Neuronal stem cell (in vitro differentiated cells): ENCODE measurements around the gene RASSF3.

ENCODE experiments used
- DNase-seq: peaks from one replicate; pipeline ENCODE4 v3.0.0-alpha.2; 2013; ENCODE audit warnings: low spot score
- H2AFZ ChIP-seq: one replicate; pipeline ENCODE4 v1.6.1; 2013; ENCODE audit warnings: mild to moderate bottlenecking, low read length, inconsistent platforms
- H2AK5ac ChIP-seq: 2 replicates; pipeline ENCODE4 v1.6.1; 2013; ENCODE audit warnings: low read depth, mild to moderate bottlenecking, inconsistent platforms, low read length, moderate library complexity, mixed read lengths
- H2BK120ac ChIP-seq: 2 replicates; pipeline ENCODE4 v1.6.1; 2013; ENCODE audit warnings: low read depth, mild to moderate bottlenecking, inconsistent platforms, low read length, moderate library complexity, mixed read lengths
- H2BK12ac ChIP-seq: one replicate; pipeline ENCODE4 v1.6.1; 2013; ENCODE audit warnings: low read length, inconsistent platforms
- H2BK15ac ChIP-seq: 2 replicates; pipeline ENCODE4 v1.6.1; 2013; ENCODE audit warnings: mild to moderate bottlenecking, low read length, inconsistent platforms, mixed read lengths
- H2BK5ac ChIP-seq: one replicate; pipeline ENCODE4 v1.6.1; 2013; ENCODE audit warnings: inconsistent platforms, mild to moderate bottlenecking, low read length, moderate library complexity
- H3K14ac ChIP-seq: one replicate; pipeline ENCODE4 v1.6.1; 2013; ENCODE audit warnings: low read length, inconsistent platforms
- H3K18ac ChIP-seq: 2 replicates; pipeline ENCODE4 v1.6.1; 2013; ENCODE audit warnings: low read length, inconsistent platforms
- H3K23ac ChIP-seq: 2 replicates; pipeline ENCODE4 v1.6.1; 2013; ENCODE audit warnings: low read depth, mild to moderate bottlenecking, mixed read lengths, low read length, inconsistent platforms; ENCODE audit not compliant: poor library complexity
- H3K27ac ChIP-seq: replicated peaks from 3 replicates; pipeline ENCODE4 v1.5.1; 2013; ENCODE audit warnings: low read length, inconsistent platforms
- H3K27me3 ChIP-seq, 3 experiments: 2 replicates each; pipeline ENCODE4 v1.6.1; 2013; ENCODE audit warnings: low read length in 3 of 3, mild to moderate bottlenecking in 2 of 3, inconsistent platforms in 1 of 3, low read depth in 1 of 3, mixed read lengths in 1 of 3, moderate library complexity in 1 of 3; ENCODE audit not compliant: control insufficient read depth in 3 of 3, insufficient read depth in 3 of 3
- H3K36me3 ChIP-seq, 2 donors: replicated peaks in 1 of 2; 2 replicates each; pipeline ENCODE4 v1.6.1; 2013; ENCODE audit warnings: low read length in 2 of 2; ENCODE audit not compliant: control insufficient read depth in 2 of 2, insufficient read depth in 2 of 2
- H3K4ac ChIP-seq: 2 replicates; pipeline ENCODE4 v1.6.1; 2013; ENCODE audit warnings: inconsistent platforms, mild to moderate bottlenecking, low read length, moderate library complexity
- H3K4me1 ChIP-seq, 2 donors: 1 replicate in 1 of 2; 2 replicates in 1 of 2; pipeline ENCODE4 v1.6.1; 2013; ENCODE audit warnings: low read length in 2 of 2, low read depth in 1 of 2; ENCODE audit not compliant: control insufficient read depth in 2 of 2, insufficient read depth in 1 of 2
- H3K4me2 ChIP-seq: one replicate; pipeline ENCODE4 v1.6.1; 2013; ENCODE audit warnings: mild to moderate bottlenecking, low read length, inconsistent platforms; ENCODE audit not compliant: insufficient read depth, poor library complexity, severe bottlenecking
- H3K4me3 ChIP-seq, 2 donors: 2 replicates each; pipeline ENCODE4 v1.5.1; 2013; ENCODE audit warnings: low read length in 2 of 2, mild to moderate bottlenecking in 2 of 2, inconsistent platforms in 1 of 2, moderate library complexity in 1 of 2
- H3K79me1 ChIP-seq: one replicate; pipeline ENCODE4 v1.6.1; 2013; ENCODE audit warnings: low read depth, mild to moderate bottlenecking, inconsistent platforms, low read length, moderate library complexity
- H3K9ac ChIP-seq: one replicate; pipeline ENCODE4 v1.6.1; 2013; ENCODE audit warnings: mild to moderate bottlenecking, low read depth, low read length, inconsistent platforms; ENCODE audit not compliant: poor library complexity
- H3K9me3 ChIP-seq, 2 donors: replicated peaks in 1 of 2; 2 replicates each; pipeline versions ENCODE3 to v1.6.1; 2013; ENCODE audit warnings: low read length in 2 of 2, mild to moderate bottlenecking in 2 of 2, inconsistent platforms in 1 of 2, low read depth in 1 of 2, mixed read lengths in 1 of 2, moderate library complexity in 1 of 2; ENCODE audit not compliant: control insufficient read depth in 2 of 2, insufficient read depth in 1 of 2
- H4K8ac ChIP-seq: one replicate; pipeline ENCODE4 v1.6.1; 2013; ENCODE audit warnings: low read depth, mild to moderate bottlenecking, inconsistent platforms, low read length, moderate library complexity
- H4K91ac ChIP-seq: one replicate; pipeline ENCODE4 v1.6.1; 2013; ENCODE audit warnings: low read length, low read depth, mild to moderate bottlenecking, inconsistent platforms; ENCODE audit not compliant: poor library complexity
- WGBS, 2 donors: extraction: QIAGEN DNeasy Blood & Tissue Kit; methylation state at CpG; one replicate each; pipeline ENCODE4 v1.1.7; 2013; ENCODE audit warnings: missing lambda C conversion rate in 2 of 2, mixed read lengths in 1 of 2; ENCODE audit not compliant: insufficient read length in 2 of 2, insufficient replicate concordance in 1 of 2; ENCODE audit errors: extremely low coverage in 2 of 2; 5-methylcytosine and 5-hydroxymethylcytosine counted together

RASSF3 gene

DNA sequence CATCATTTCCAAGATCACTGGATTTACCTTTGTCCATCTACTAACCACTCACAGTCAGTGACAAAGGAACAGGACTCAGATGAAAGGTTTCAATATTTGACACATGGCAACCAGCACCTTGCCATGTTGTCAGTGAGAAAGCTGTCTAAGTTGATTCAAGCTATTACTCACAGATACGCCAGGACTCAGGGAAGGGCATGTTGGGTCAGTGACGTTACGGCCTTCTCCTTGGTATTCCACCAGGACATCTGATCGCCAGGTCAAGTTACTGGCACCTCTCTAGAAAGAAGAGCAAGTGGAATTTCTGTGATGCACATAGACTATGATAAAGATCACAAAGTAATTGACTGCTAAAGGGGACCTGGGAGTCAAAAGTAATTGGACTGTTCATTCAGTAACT, 112.5 kb downstream of the RASSF3 start:
- no peak overlapping the region for H3K23ac ChIP-seq
- no peak overlapping the region for H2BK5ac ChIP-seq
- H3K9ac ChIP-seq, result no peak overlapping the region
- H3K27ac ChIP-seq, result no peak overlapping the region
- H3K79me1 ChIP-seq, result no peaks in the 10 kb centered on the region
- H2AFZ ChIP-seq, result no peak overlapping the region
- peaks cover 13 to 82% of the 10 kb centered on the region in 2 donors for H3K36me3 ChIP-seq
- WGBS, 2 donors, result no CpG with 5 or more reads among the region's 4 CpGs
- no peak overlapping the region for H4K91ac ChIP-seq
- H2AK5ac ChIP-seq, result no peak overlapping the region
- H4K8ac ChIP-seq, result no peak overlapping the region
- no peak for DNase-seq
- H3K18ac ChIP-seq, result no peak overlapping the region
- no peaks in the 10 kb centered on the region for H3K4me1 ChIP-seq
- H2BK120ac ChIP-seq, result no peak overlapping the region
- H3K9me3 ChIP-seq, result no peaks in the 10 kb centered on the region
- H3K4me2 ChIP-seq, result no peak overlapping the region
- H3K4me3 ChIP-seq, result no peak overlapping the region
- H3K27me3 ChIP-seq, result no peaks in the 10 kb centered on the region
- H2BK12ac ChIP-seq, result no peak overlapping the region
- H3K14ac ChIP-seq, result no peak overlapping the region
- no peak overlapping the region for H3K4ac ChIP-seq
- H2BK15ac ChIP-seq, result no peak overlapping the region

DNA sequence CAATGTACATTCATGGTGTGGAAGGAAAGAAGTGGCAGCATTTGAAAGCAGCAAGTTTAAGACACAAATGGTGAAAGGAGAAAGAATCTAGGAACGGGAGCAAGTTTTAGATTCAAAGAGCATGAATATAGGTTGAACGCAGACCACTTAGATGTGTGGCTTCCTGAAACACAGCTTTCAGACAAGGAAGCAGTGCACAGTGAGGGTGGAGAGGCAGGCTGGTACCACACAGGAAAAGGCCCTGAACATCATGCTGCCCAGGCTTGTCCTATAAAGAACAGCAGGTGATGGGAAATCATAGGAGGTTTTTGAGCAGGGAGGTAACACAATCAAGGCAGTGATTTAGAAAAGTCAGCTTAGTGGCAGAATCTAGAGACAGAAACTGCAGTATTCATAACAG, 113.3 kb downstream of the RASSF3 start:
- Histone ChIP-seq H3K9ac (no peak overlapping the region), H2BK12ac (no peak overlapping the region), H3K79me1 (no peaks in the 10 kb centered on the region), H3K14ac (no peak overlapping the region), H2AK5ac (no peak overlapping the region), H2BK5ac (no peak overlapping the region), H3K27me3 (no peaks in the 10 kb centered on the region), H3K4me3 (no peak overlapping the region), H4K8ac (no peak overlapping the region), H2BK120ac (no peak overlapping the region), H3K4ac (no peak overlapping the region), H3K18ac (no peak overlapping the region), H3K23ac (no peak overlapping the region), H3K9me3 (no peaks in the 10 kb centered on the region), H3K36me3 (peaks cover 13 to 84% of the 10 kb centered on the region in 2 donors), H4K91ac (no peak overlapping the region), H2BK15ac (no peak overlapping the region), H3K27ac (no peak overlapping the region), H3K4me1 (no peaks in the 10 kb centered on the region), H3K4me2 (no peak overlapping the region), H2AFZ (no peak overlapping the region)
- no CpG with 5 or more reads among the region's 2 CpGs for WGBS, 2 donors
- no peak for DNase-seq

DNA sequence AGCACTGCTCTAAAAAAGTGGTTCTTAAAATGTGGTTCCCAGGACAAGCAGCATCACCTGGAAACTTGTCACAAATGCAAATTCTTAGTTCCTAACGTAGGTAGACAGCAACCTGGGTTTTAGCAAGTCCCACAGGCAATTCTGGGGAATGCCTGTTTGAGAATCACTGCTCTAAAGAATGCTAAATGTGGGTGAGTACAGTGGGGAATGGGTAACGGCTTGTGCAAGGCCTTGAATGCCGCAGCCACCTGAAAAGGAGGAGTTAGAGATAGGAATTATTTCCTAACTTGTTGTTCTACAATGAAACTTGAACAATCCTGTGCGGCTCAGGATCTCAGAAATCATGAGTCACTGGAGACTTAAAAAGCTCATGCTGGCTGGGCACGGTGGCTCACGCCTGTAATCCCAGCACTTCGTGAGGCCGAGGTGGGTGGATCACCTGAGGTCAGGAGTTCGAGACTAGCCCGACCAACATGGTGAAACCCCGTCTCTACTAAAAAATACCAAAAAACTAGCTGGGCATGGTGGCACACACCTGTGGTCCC, 114.0 kb downstream of the RASSF3 start:
- Histone ChIP-seq H2BK120ac (no peak overlapping the region), H2AK5ac (no peak overlapping the region), H3K23ac (no peak overlapping the region), H4K8ac (no peak overlapping the region), H2BK15ac (no peak overlapping the region), H4K91ac (no peak overlapping the region), H2BK12ac (no peak overlapping the region), H3K18ac (no peak overlapping the region), H3K36me3 (peaks cover 13 to 84% of the 10 kb centered on the region in 2 donors), H3K79me1 (no peaks in the 10 kb centered on the region), H3K27me3 (no peaks in the 10 kb centered on the region), H3K4me1 (no peaks in the 10 kb centered on the region), H3K14ac (no peak overlapping the region), H3K4ac (no peak overlapping the region), H2BK5ac (no peak overlapping the region), H3K9me3 (no peaks in the 10 kb centered on the region), H3K9ac (no peak overlapping the region), H2AFZ (no peak overlapping the region), H3K4me3 (no peak overlapping the region), H3K27ac (no peak overlapping the region), H3K4me2 (no peak overlapping the region)
- DNase-seq, result no peak
- no CpG with 5 or more reads among the region's 11 CpGs for WGBS, 2 donors

DNA sequence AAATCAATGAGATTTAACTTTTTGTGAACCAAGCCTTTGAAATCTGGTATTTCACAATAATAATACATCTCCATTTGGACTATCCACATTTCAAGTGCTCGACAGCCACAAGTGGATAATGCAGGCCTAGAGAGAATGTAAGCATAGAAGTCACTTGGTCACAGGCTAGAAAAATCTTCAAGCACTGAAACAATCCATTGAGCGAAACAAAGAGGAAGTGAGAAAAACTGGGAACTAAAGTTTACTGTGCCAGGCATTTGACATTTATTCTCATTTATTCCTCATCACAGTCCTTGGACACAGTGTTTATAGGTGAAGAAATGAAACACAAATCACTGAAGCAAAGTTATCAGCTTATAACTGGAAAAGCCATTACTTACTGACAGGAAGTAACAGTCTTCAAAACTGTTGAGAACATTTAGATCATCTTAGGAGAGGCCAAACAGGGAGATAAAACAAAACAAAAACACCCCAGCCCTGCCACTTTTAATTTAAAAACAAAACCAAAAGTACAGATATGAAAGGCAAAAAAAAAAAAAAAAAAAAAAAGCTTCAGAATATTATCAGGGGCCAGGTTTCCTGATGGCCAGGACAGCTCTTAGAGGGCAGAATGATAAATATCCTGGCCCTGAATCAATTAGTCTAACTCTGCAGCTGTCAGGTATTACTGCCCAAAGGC, 119.8 kb downstream of the RASSF3 start:
- Histone ChIP-seq H4K8ac (no peak overlapping the region), H3K36me3 (peaks cover 6 to 48% of the 10 kb centered on the region in 2 donors), H2BK120ac (no peak overlapping the region), H3K9me3 (no peaks in the 10 kb centered on the region), H2BK5ac (no peak overlapping the region), H2AFZ (no peak overlapping the region), H3K14ac (no peak overlapping the region), H2BK12ac (no peak overlapping the region), H3K9ac (no peak overlapping the region), H4K91ac (no peak overlapping the region), H3K27me3 (no peaks in the 10 kb centered on the region), H3K18ac (no peak overlapping the region), H2AK5ac (no peak overlapping the region), H3K27ac (no peak overlapping the region), H3K4me3 (no peak overlapping the region), H3K79me1 (no peaks in the 10 kb centered on the region), H2BK15ac (no peak overlapping the region), H3K23ac (no peak overlapping the region), H3K4me1 (no peaks in the 10 kb centered on the region), H3K4ac (no peak overlapping the region), H3K4me2 (no peak overlapping the region)
- no peak for DNase-seq
- WGBS, 2 donors, result no CpG with 5 or more reads among the region's 2 CpGs
